DMS79 (cell line): ENCODE results near the gene IRF6.

Experiments
- DNase-seq: peaks from one replicate; lab custom pipeline; 2025; lab: John Stamatoyannopoulos, UW

The IRF6 gene

GRCh38 chr1:209805875-209806760 is at the start of gene IRF6:
Gene IRF6, minus strand, starts transcription at chr1:209806142. Its CDS starts 4,729 bp downstream, at chr1:209801413.
- peak; percentile 85 for DNase-seq

DNA sequence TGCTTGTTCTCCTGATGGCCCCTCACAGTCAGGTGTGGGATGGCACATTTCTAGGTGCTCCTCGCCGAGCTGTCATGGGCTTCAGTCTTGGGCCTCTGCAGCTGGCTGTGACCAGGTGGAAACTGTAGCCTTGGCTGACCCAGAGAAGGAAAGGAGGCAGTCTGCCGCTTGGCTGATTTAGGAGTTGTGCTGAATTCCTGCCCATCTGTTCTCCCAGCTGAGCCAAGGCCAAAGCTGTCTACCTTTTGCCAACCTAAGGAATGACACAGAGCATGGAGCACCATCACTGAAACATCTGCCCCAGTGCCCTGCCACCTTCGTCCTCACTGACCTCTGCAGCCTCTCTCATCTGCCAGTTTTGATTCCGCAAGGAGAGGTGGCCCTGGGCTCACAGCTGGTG is 49.7 kb upstream of the IRF6 start:
- no peak for DNase-seq

GRCh38 chr1:209855006-209855405 is 49.1 kb upstream of the IRF6 start:
- no peak for DNase-seq

GRCh38 chr1:209854196-209854595 is 48.3 kb upstream of the IRF6 start:
- no peak for DNase-seq

- DNase-seq: peak; percentile 55
Measured at GRCh38 chr1:209853676-209854075, 47.7 kb upstream of the IRF6 start.

GRCh38 chr1:209850342-209850979 is 44.5 kb upstream of the IRF6 start:
- DNase-seq: no peak

DNA sequence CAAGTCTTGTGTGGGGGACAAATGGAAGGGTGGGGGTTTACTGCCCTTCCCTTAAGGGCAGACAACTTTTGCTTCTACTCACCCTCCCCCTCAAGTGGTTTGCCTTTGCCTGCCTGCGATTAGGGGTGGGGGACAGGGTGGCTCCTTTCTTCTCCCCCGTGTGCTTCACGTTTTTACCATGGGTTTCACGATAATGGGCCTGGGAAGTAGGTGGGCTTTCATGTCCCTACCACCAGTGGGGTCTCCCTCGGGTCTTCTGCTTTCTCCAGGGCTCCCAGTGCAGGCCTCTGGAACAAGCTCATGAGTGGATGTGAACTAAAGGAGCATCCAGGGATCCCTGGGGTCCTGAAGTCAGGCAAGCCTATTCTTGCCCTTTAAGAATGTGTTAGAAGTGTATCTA is 43.4 kb upstream of the IRF6 start:
- DNase-seq: no peak

- DNase-seq: no peak
Measured at GRCh38 chr1:209845408-209845725, 39.4 kb upstream of the IRF6 start.

DNA sequence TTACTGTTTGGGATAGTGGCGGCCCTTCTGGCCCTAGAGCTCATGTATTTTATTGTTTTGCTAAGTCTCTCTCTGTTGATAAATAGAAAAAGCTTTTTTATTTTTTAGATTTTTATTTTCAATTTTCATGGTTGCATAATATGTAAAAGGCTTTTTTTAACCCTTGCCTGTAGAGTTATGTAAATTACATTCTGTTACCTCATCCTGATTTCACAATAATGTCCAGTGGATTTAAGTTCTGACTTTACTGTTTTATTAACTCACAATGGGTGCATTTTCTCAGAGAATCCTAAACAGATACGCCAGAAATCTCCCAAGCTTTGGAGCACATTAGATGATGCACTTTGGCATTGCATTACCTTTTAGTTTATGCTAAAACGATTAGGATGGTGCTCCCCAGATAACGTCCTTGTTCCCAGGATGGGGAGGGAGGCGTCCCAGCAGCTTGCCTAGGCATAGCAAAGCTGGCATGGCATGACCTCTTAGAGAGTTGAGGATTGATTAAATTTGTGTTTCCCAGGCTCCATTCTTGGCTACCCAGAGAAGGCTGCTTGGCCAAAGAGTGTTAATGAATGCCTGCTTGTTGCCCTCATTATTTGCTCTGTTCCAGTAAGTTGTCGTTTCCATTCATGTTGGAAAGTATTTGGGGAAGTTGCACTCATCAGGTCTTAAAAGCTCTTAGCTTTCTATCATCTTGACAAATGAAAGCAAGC is 38.9 kb upstream of the IRF6 start:
- DNase-seq: peak; percentile 96

DNA sequence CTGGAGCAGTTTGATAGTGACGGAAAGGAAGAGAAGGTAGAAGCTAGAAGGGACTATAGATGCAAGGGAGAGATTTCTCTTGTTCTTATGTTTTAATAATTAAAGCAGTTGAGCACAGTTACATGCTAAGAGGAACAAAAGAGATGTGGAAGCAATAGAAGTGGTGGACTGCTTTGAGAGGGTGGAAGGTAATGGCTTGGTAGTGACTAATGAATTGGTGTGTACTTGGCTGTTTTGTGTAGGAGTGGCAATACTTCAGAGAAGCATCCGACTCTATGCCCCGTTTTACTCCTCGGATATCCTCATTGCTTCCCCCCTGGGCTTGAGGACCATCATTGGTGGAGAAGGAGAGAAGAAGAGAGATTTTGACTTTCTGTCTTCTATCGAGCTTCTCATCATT is 34.7 kb upstream of the IRF6 start:
- DNase-seq: no peak

- DNase-seq: no peak
Measured at GRCh38 chr1:209839875-209840546, 34.1 kb upstream of the IRF6 start.

DNA sequence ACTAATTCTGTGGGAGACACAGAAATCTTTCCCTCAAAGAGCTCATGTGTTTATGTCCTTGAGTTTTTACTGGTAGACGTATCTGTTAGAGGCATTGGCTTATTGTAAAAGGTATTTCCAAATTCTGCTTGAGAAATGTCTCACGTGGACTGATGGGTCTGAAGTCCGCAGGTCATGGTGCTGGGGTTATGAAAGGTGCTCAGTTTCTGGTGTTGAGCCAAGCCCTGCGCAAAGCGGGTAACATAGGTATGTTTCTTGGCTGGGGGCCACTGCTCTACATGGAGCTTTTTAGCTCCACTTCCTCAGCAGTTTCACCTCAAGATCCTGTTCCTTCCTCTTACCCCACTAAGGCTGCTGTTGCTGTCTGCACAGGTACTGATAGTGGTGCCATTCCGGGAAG is 32.6 kb upstream of the IRF6 start:
- no peak for DNase-seq

- no peak for DNase-seq
Measured at GRCh38 chr1:209837671-209838070, 31.7 kb upstream of the IRF6 start.

DNA sequence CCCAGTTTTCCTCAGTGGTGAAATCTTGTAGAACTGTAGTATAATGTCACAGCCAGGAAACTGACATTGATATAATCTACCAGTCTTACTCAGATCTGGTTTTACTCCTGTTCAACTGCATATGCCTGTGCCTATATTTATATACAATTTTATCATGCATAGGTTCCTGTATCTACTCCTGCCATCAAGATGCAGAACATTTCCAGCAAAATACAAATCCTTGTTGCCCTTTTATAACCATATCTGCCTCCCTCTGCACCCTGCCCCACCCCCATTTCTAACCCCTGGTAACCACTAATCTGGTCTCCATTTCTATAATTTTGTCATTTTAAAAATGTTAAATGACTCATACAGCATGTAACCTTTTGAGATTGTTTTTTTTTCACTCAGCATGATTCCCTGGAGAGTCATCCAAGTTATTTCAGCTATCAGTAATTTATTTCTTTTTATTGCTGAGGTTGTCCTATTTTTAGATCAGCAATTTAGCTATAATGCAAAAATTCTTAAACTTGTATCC is 29.9 kb upstream of the IRF6 start:
- DNase-seq: no peak

- no peak for DNase-seq
Measured at GRCh38 chr1:209831615-209832014, 25.7 kb upstream of the IRF6 start.

DNA sequence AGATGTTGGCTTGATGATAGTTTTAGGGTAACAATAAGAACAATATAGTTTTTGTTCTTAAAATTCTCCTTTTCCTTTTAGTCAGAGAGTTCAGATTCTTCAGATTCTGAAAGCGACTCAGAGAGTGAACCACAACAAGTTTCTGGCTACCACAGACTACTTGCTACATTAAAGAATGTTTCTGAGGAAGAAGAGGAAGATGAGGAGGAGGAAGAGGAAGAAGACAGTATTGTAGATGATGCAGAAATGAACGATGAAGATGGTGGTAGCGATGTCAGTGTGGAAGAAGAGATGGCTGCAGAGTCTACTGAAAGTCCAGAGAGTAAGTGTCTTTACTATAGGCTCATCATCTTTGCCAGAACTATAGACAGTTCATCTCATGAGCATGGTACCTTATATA is 24.8 kb upstream of the IRF6 start:
- DNase-seq: no peak

DNA sequence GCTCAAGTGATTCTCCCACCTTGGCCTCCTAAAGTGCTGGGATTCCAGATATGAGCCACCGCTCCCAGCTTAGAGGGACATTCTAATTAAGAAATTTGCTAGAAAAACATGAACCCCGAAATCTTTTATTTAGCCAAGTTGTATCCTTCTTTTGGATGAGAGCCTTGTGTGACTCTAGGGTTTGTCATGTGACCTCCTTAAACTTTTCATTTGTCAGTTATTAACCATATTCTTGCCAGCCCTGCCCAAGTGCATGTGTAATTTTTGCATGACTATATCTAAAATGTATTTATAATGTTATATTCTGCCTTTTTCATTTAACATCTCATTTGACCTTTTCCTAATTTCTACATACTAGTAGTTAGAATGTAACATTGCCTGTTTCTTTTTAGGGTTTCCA is 23.8 kb upstream of the IRF6 start:
- DNase-seq: no peak

DNA sequence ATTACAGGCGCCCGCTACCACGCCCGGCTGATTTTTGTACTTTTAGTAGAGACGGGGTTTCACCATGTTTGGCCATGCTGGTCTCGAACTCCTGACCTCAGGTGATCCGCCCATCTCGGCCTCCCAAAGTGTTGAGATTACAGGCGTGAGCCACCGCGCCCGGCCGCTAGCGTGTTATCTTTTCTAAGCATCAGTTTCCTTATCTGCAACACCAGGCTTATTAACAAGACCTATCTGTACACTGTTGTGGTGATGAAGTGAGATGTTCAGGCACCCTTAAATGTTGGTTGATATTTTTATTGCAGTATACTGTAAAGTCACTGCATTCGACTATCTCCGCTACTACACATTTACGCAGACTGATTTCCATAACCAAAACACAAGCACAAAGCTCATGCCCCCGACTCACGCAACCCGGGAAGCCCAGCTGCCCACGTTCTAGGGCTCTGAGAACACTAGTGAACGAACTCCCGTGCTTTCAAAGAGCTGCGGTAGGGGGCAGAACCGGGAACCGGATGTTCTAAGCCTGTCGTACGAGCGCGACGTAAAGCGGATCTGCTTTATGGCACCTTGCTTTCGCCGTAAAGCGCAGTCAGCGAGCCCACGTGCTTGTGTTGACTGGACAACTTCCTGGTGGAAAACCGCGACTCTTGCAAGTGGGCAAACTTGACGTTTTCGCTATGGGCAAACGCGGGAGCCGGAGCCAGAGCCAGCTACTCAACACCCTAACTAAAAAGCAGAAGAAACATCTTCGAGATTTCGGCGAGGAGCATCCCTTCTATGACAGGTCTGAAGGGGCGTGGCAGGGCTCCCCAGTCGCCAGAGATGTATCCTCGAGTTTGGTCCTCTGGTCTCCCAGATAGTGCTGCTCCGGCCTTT is 21.7 kb upstream of the IRF6 start, which contains the start of gene UTP25:
Gene UTP25 (plus strand): TSS at position 589 of the 879 bp plus-strand sequence. CDS start 92 bp downstream, at position 681.
- peak; percentile 86 for DNase-seq

DNA sequence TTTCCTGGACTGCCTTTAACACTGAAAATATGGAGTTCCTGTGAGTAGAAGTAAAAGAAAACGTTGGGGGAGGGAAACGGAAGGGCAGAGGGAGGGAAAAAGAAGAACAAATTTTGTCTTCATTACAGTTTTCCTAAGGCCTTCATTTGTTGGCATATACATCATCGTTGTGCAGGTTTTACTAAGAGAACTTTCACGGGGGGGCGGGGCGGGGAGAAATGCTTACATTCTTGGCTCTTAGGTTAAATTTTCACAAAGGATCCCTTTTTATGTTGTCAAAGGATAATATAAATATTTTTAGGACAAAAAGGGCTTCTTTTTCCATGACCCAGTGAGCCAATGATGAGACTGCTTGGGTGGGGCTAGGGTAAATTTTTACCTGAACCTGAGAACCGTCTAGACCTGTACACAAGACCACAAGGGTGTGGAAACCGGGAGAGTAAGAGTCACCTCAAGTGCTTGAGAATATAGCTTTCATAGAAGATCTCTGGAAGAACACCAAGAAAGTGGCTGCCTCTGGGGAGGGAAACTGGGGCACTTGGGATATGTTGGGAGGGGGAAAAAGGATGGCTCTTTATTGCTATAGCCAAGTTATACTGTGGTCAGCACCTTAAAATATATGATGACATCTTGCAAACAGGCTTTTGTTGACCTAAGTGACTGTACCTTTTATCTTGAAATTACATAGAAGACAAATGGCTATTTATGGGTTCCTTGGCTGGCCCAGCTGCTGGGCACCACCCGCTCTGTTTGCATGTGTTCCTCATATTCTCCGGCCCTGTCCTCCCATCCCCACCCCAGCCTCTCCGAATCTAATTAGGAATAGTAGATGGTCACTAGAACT is 19.9 kb upstream of the IRF6 start:
- DNase-seq: no peak
